GM21423 (cell line): ENCODE data around the gene DPP10.
"Not testable (repeated sequence)": the region's sequence is repeated elsewhere in the genome, so short reads cannot be mapped to it uniquely, and the experiment has no call there.

ENCODE experiments used
- ATAC-seq: cut with Tn5 transposase; IDR thresholded peaks from one replicate; pipeline ENCODE4 v1.9.1; 2021; ENCODE audit warnings: mild to moderate bottlenecking, moderate library complexity; ENCODE audit not compliant: unreplicated experiment

The DPP10 gene

GRCh38 chr2:114937366-114937930, 495.0 kb downstream of the DPP10 start:
- ATAC-seq, result no peak

GRCh38 chr2:114940785-114941458, 498.5 kb downstream of the DPP10 start:
- no peak for ATAC-seq

GRCh38 chr2:114949228-114949804, 506.9 kb downstream of the DPP10 start:
- ATAC-seq, result no peak

DNA sequence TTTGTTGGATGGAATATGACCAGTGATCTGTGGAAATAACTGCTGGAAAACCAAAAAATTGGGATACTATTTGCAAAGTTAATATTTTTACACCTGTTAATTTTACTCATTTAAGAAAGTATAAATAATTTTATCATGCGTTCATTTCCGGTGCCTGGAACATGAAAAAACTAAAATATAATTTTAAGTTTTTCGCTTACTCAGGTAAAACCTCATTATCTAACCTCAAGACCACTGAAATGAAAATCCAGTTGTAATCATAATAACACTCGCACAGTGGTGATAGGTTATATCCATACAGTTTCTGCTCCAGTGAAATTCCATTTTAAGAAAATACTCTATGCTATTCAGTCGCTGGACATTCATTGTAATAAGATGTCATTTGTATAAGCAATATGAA, 517.9 kb downstream of the DPP10 start:
- ATAC-seq, result no peak

GRCh38 chr2:114962532-114962931, 520.1 kb downstream of the DPP10 start:
- ATAC-seq, result no peak

- ATAC-seq, result no peak
Measured at GRCh38 chr2:114968748-114969400, 526.4 kb downstream of the DPP10 start.

DNA sequence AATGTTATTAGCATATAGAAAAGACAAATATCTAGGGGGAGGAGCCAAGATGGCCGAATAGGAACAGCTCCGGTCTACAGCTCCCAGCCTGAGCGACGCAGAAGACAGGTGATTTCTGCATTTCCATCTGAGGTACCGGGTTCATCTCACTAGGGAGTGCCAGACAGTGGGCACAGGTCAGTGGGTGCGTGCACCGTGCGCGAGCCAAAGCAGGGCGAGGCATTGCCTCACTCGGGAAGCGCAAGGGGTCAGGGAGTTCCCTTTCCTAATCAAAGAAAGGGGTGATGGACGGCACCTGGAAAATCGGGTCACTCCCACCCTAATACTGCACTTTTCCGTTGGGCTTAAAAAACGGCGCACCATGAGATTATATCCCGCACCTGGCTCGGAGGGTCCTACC, 561.9 kb downstream of the DPP10 start:
- ATAC-seq, result not testable (repeated sequence)

DNA sequence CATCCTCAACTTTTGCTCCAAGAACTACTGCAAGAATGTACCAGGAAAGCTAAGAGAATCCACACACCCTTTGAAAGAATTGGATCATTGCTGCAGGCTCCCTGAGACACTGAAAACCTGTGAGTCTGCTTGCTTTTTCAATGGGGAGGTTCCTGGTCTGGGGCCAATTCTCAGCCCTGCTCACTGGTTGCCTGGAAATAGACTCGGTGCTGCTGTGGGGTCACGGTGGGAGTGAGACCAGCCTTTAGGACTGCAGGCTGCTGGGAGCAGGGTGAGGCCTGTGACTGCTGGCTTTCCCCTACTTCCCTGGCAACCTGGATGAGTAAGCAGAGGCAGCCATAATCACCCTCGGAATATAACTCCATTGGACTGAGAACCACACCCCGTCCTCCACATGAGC, 569.3 kb downstream of the DPP10 start:
- no peak for ATAC-seq

DNA sequence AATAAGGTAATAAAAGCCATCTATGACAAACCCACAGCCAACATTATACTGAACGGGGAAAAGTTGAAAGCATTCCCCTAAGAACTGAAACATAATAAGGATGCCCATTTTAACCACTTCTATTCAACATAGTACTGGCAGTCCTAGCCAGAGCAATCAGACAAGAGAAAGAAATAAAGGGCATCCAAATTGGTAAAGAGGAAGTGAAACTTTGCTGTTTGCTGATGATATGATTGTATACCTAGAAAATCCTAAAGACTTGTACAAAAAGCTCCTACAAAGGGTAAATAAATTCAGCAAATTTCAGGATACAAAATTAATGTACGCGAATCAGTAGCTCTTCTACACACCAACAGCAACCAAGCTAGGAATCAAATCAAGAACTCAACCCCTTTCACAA, 579.6 kb downstream of the DPP10 start:
- not testable (repeated sequence) for ATAC-seq

DNA sequence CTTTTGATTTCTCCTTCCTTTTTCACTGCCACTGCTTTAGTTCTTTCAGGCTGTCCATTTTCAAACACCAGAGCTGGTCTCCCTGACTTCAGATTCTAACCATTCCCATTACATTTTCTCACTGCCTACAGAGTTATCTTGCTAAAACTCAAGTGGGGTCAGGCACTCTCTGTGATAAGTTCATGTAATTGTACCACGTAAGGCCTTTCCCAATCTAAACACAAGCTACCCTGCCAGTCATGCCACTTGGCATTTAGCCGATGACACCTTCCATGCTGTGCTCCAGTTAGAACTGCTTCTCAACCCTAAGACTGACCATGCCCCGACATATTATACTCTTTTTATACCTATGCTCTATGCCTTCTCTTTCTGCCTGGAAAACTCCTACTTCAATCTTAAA, 592.4 kb downstream of the DPP10 start:
- ATAC-seq, result no peak

DNA sequence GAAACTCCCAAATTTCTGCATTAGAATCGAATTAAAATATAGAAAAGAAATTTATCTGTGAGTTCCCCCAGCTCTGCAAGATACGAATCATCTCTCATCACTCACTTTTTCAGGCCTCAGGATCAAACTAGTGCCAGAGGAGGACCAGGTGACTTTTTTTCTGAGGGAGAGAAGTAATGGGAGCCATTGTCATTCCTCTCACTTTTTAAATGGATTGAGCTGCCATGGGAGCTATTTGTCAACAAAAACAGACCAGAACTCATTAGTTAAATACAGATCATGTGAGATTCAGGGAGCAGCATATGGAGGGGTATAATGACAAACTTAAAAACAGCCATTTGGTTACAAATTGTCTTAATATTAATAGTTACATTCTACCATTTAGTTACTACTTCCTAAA, 594.4 kb downstream of the DPP10 start:
- no peak for ATAC-seq

GRCh38 chr2:115057473-115057872, 615.0 kb downstream of the DPP10 start:
- ATAC-seq, result no peak

GRCh38 chr2:115070002-115070401, 627.6 kb downstream of the DPP10 start:
- ATAC-seq, result no peak

DNA sequence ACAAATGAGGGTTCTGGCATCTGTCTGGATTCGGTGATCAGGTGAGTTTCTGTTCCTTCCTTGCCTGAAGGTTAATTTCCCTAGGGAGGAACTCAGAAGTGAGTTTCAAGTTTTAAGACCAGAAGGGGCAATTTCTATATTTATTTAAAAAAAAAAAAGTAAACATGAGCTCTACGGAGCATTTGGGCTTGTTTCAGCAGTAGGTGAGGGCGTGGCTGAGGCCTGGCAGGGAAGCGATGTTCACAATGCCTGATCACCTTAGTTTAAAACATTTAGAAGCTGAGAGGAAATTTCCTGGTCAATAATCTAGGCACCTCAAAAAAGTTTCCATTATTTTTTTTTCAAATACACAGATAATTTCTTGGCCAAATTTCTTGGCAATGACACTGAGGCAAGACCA, 629.1 kb downstream of the DPP10 start:
- no peak for ATAC-seq

DNA sequence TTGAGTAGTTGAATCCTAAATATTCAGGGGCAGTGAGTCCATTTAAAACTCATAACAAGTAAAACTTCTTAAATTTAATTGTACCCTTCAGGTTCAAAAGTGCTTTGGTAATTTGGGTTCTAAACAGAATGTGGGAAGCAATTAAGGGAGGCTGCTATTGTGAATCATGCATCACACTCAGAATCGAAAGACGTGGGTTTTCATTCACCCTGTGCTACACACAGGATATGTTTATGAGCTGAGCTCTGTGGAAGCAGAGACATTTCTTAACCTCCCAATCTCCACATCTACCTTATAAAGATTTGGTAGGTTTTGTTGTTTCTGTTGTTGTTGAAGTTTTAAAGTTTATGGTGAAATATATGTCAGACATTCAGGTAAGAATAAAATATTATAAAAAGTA, 633.4 kb downstream of the DPP10 start:
- ATAC-seq, result no peak

GRCh38 chr2:115077626-115078025, 635.2 kb downstream of the DPP10 start:
- ATAC-seq, result no peak

DNA sequence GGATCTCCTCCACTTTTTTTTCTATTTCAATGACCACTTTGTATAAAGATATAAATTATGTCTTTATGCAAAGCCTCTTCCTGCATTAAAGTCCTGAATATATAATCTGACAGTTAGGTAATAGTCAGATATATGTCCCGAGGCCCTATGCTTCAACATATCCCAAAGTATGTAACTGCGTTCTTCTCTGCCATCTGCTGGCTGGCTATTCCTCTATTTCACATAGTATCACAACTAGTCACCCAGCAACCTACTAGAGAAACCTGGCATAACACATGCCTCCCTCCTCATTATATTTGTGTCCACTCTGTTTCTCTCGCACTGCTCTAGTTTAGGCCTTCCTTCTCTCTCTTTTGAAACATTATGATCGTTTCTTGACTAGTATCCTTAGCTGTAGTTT, 640.8 kb downstream of the DPP10 start:
- no peak for ATAC-seq

DNA sequence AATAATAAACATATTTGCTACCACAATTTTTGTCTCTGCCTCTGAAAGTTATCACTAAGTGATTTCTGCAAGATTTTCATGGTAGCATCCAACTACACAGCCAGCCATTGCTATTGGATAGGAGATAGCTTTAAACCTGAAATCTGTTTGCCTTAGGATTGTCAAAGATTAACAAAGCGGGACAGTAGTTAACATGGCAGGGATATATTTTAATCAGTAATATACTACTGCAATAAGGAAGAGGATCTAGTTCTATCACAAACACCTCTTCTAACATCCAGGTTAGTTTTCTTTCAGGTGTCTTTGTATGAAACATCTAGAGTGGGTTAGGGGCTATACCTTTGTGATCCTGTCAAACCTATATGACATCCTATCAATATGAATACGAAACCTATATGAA, 641.3 kb downstream of the DPP10 start:
- no peak for ATAC-seq

- ATAC-seq, result no peak
Measured at GRCh38 chr2:115084446-115084845, 642.0 kb downstream of the DPP10 start.

DNA sequence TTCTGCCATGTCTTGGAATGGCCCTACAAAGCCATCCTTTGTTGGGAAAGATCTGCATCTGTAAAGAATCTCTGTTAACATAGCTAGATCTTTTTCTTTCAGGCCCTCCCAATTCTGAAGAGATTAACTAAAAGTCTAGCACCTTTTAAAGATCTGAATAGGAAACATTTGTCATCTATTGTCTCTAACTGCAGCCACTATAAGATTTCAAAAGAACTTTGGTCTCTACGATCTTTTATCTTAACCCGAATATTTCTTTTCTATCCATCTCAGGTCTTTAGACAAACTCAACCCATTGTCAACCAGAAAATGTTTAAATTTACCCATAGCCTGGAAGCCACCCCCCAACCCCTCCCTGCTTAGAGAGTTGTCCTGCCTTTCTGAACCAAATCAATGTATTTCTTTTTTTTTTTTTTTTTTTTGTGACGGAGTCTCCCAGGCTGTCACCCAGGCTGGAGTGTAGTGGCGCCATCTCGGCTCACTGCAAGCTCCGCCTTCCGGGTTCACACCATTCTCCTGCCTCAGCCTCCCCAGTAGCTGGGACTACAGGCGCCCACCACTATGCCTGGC, 643.7 kb downstream of the DPP10 start:
- ATAC-seq, result not testable (repeated sequence)

GRCh38 chr2:115094441-115094840, 652.0 kb downstream of the DPP10 start:
- no peak for ATAC-seq

- ATAC-seq, result no peak
Measured at GRCh38 chr2:115105966-115106365, 663.5 kb downstream of the DPP10 start.
